NCI-H2196 treated with DMSO at 0.1 percent for 48 hours (cell line): ENCODE results near the gene RBM33.
"Not testable (repeated sequence)": the region's sequence is repeated elsewhere in the genome, so short reads cannot be mapped to it uniquely, and the experiment has no call there.

ENCODE experiments used
- DNase-seq: peaks from one replicate; lab custom pipeline; 2025; ENCODE audit not compliant: unreplicated experiment; lab: John Stamatoyannopoulos, UW

The RBM33 gene

DNA sequence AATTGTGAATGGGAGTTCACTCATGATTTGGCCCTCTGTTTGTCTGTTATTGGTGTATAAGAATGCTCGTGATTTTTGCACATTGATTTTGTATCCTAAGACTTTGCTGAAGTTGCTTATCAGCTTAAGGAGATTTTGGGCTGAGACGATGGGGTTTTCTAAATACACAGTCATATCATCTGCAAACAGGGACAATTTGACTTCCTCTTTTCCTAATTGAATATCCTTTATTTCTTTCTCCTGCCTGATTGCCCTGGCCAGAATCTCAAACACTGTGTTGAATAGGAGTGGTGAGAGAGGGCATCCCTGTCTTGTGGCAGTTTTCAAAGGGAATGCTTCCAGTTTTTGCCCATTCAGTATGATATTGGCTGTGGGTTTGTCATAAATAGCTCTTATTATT lies 43.8 kb downstream of the RBM33 start:
- DNase-seq = not testable (repeated sequence)

DNA sequence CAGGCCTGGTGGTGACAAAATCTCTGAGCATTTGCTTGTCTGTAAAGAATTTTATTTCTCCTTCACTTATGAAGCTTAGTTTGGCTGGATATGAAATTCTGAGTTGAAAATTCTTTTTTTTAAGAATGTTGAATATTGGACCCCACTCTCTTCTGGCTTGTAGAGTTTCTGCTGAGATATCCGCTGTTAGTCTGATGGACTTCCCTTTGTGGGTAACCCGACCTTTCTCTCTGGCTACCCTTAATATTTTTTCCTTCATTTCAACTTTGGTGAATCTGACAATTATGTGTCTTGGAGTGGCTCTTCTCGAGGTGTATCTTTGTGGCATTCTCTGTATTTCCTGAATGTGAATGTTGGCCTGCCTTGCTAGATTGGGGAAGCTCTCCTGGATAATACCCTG lies 46.2 kb downstream of the RBM33 start:
- not testable (repeated sequence) for DNase-seq

DNA sequence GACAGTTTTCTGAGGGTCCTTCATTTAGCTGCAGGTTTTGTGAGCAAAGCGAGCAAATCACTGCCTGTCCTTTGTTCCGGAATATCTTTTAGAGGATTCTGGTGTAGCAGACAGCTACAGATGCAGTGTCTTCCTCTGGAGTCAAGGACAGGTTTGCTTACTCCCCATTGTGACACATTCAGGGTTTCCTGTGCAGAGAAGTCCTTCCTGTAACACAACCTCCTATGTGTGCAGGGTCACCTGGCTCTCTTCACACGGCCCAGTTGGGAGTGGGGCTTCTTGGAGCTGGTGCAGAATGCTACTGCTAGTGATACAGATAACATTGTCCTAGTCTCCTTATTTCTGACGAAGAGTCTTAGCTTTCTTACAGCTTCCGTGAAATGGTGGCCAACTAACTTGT lies 47.9 kb downstream of the RBM33 start:
- no peak for DNase-seq

DNA sequence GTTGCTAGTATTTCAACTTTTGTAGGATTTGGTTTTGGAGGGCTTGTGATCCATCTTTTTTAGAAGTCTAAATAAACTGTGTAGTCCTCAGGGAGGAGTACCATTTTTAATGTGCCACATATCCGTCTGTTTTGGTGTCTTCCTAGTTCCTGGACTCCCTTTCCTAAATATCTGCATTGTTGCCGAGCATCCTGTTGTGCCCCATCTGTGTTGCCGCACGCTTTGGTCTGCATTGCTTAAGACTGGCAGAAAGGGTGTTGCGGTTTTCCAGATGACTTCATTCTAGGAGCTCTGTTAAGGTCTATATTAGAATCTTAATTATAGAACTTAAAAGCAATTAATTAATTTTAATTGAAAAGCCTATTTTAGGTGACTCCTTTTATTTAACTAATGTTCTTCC lies 49.4 kb downstream of the RBM33 start:
- DNase-seq = no peak

DNA sequence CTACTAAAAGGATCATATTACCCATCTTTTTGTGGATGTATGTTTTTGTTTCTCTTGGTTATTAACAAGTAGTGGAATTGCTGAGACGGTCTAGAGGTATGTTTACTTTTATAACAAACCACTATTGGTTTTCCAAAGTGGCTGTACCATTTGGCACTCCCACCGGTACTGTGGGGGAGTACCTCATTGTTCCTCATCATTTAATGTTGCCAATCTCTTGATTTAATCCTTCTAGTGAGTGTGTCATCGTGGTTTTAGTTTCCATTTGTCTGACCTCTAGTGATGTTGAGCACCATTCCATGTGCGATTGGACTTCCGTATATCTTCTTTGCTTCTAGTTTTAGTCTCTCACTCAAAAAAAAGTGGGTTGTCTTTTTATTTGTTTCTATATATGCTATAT lies 50.4 kb downstream of the RBM33 start:
- DNase-seq = no peak

DNA sequence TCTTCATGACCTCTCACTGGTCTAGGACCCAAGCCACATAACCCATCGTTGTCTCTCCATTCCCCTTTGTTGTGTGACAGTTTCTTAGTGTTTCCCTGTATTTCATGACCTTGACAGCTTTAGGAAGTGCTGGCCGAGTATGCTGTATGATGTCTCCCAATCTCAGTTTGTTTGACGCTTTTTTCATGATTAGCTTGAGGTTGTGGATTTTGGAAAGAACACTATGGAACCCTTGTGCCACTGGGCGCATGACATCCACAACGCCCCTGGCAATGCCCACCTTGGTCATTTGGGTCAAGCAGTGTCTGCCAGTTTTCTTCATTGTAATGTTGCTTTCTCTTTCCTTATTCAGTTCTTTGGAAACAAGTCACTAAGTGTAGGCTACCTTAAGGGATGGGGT lies 52.3 kb downstream of the RBM33 start:
- no peak for DNase-seq

DNA sequence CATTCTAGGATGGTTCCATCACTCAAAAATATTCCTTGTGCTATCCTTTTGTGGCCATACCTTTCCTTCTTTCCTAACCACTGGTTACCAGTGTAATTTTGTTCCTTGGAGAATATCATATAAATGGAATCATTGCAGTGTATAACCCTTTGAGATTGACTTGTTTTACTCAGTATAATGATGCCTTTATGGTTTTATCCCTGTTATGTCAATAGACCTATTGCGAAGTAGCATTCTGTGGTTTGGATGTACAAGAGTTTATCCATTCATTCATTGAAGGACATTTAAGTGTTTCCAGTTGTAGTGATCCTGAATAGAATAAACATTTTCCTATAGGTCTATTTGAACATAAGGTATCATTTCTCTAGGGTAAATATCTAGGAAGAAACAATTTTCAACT lies 54.2 kb downstream of the RBM33 start:
- DNase-seq = no peak

DNA sequence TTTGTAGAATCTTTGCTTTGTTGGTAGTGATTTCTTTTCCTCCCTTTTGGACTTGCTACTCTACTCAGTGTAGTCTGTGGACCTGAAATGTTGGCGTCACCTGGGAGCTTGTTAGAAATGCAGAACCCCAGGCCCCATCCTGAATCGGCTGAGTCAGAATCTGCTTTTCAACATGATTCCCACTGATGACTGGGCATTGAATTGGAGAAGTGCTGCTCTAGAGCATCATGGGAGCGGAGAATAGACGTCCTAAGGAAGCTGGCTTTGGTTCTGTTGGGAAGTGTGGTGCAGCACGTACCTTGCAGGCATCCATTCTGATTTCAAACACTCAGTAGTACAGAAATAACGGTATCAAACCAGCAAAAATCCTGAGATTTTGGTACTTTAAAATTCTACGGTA lies 54.7 kb downstream of the RBM33 start:
- no peak for DNase-seq

DNA sequence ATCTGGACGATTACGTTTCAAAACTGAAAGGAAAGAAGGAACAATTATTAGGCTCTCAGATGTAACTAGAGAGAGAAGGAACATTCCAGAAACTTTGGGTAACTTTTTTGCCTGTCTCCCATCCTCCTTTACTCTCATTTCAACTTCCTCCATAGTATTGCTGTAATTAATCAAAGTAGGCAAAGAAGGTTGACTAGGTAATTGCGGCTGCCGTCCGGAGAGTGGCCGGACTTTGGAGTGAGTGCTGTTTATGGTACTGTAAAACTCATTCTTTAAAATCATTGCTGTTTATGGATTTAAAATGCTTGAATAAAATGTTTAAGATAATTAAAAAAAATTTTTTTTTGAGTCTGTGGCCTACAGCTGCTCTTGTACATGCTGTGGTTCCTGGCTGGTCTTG lies 56.4 kb downstream of the RBM33 start:
- no peak for DNase-seq

DNA sequence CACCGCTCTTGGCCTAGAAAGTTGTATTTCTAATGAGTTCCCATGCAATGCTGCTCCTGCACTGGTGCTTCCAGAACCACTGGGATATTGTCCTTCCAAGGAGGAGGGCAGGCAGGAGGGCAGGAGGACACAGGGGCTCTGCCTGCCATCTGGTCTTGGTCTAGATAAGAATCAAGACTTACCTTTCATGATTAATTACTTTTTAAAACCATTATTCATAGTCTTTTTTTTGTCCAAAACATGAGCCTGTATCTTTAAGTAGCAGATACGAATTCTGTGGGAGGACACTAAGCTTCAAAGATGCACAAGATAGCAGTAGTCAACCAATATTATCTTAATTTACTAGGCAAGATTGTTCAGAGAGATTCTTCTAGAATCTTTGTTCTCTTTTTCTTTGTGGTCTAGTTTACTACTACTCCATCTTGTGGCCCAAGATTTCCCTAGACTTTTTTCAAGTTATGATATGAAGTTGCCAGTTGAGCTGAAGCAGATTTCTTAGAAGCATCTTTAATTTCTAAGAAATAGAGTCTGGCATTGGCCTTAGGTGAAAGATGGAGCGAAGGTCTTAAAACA lies 57.6 kb downstream of the RBM33 start:
- no peak for DNase-seq

DNA sequence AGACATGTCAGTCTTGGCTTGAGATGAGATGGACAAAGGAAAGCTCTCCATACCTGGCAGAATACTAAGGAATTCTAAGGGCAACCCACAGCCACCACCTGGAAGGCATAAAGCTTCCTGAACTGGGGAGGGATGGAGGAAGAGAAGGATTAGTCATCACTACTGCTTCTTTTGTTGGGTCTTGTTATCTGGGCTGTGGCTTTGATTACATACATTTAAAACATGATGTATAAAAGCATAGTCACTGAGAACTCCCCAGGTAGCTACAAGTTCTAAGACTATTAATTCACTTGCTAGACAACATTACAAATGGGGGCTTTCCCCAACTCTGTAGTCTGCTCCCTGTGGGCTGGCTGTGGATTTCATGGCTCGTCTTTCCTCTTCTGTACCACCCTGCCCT lies 58.2 kb downstream of the RBM33 start:
- DNase-seq = no peak

DNA sequence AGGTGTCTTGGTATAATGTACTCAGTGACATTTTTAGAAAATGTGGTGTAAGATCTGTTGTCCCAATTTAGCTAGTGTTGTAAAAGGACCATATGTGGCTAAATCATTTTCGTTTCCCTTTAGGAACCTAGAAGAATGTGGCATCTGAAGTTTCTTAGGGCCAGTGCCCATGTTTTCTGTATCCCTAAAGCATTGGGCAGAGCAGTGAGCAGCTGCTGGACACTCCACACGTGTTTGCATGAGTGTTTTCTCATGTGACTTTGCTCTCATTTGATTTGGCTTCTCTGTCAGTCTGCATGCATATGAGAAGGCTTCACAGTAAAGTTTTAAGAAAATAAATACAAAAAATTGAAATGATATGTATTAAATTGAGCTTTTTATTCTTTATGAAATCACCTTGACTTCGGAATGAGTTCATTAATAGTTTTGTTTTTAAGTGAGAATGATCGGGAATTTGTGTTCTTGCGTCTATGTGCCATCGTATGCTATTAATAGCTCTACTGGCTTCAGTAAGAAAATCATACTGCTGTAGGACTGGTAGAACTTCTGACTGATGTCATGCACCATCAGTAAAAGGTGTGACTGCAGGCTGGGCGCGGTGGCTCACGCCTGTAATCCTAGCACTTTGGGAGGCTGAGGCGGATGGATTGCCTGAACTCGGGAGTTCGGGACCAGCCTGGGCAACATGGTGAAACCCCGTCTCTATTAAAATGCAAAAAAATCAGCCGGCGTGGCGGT lies 61.3 kb downstream of the RBM33 start:
- no peak for DNase-seq

DNA sequence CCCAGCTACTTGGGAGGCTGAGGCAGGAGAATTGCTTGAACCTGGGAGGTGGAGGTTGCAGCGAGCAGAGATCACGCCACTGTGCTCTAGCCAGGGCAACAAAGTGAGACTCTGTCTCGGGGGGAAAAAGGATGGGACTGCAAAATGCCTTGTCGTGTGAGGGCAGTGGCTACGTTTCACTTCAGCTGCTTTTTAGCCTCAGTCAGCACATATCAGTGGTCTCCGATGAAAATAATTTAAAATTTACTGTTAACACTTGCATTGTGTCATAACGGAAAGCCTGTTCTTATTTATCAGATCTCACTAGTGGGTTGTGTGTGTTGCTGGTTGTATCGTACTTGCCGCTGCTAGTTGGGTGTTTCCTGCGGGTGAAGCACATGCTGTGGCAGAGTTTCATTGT lies 61.9 kb downstream of the RBM33 start:
- no peak for DNase-seq

DNA sequence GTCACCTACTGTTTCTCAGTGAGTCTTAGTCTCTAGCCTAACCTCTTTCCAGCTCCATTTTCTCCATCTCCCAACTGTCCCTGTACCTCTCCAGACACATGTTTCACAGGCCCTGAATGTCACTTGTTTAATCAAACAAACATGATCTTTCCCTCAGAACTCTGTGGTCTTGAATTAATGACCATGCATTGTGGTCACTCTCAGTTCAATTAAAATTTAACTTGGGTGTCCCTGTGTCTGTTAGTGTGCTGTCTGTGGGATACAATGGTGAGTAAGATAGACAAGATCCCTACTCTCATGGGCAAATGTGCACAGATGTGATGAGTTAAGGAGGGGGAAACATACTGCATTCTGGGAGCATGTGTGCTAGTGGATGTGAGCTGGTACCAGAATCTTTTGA lies 65.0 kb downstream of the RBM33 start:
- DNase-seq = no peak

DNA sequence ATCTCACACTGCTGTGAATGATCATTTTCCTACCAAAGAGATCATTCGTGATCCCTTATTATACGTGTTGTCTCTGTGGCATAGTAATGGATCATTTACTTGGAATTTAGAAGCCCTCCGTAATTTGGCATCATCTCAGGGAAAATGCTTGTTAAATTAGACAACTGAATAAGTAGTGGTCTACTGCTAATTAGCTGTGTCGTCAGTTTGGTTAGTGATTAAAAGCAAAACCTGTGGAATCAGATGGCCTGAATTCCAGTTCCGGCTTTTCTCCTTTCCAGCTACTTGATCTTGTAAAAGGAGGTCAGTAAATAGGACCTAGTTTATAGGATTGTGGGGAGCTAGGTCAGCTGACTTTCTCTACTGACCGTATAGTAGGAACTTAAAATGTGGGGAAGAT lies 65.6 kb downstream of the RBM33 start:
- DNase-seq = no peak

DNA sequence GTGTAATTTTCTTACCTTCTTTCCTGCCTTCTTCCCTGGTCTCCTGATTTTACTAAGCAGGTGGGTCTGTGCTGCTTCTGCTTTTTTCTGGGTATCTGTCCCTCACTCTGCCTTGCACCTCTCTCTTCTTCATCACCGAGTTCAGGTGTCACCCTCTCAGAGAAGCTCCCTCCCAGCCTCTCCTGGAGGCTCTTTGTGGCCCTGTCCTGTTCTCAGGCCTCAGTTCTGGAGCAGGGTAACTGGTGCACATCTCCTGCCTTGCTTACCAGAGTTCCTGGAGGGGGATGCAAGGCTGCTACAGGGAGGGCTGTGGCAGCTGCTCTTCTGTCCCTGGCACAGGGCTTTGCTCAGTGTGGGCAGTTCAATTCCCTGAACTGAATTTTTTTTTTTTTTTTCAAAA lies 66.1 kb downstream of the RBM33 start:
- no peak for DNase-seq

DNA sequence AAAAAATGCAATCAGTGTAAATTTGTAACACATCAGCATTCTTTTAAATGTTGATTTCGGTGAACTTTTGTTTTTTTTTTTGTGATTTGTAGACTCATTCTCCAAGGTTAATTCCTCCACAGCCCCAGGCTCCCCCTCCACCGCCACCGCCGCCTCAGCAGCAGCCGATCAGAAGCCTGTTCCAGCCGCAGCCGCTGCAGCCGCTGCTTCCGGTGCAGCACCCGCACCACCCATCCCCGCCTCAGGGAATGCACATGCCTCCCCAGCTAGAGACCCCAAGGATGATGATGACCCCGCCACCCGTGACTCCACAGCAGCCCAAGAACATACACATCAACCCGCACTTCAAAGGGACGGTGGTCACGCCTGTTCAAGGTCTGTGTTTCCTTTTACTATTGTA lies 66.6 kb downstream of the RBM33 start:
- DNase-seq = no peak

DNA sequence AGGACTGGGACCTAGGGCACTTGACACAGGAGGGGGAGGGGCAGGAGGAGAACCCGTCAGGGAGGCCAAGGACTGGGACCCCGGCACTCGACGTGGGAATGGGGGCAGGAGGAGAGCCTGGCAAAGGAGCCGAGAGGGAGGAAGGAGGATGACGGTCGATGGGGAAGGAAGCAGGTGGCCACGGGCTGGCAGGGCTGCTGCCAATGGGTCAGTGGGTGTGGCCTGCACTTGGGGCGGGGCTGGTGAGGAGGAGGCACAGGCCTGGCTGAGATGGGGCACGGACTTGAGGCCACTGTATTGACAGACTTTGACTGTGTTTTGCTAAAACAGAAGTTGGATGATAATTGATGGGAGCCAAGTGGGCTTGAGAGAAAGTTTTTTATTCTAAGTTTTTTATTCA lies 68.9 kb downstream of the RBM33 start:
- no peak for DNase-seq

DNA sequence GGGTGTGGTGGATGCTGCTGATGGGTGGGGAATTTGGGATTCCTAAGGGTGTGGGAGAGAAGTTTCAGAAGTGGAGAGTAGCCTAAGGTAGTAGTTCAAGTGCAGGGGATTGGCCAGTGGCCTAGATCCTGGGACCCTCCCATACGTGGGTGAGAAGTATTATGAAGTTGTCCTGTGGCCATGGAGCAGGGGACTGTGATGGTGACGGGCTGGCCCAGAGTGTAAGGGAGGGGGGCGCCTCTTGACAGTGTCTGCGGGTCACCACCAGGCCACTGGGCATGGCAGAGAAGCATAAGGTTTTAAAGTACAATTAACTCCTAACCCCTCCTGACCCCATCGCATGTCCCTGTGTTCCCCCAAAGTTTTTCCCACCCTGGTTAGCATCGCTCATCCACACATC lies 70.2 kb downstream of the RBM33 start:
- DNase-seq = no peak

DNA sequence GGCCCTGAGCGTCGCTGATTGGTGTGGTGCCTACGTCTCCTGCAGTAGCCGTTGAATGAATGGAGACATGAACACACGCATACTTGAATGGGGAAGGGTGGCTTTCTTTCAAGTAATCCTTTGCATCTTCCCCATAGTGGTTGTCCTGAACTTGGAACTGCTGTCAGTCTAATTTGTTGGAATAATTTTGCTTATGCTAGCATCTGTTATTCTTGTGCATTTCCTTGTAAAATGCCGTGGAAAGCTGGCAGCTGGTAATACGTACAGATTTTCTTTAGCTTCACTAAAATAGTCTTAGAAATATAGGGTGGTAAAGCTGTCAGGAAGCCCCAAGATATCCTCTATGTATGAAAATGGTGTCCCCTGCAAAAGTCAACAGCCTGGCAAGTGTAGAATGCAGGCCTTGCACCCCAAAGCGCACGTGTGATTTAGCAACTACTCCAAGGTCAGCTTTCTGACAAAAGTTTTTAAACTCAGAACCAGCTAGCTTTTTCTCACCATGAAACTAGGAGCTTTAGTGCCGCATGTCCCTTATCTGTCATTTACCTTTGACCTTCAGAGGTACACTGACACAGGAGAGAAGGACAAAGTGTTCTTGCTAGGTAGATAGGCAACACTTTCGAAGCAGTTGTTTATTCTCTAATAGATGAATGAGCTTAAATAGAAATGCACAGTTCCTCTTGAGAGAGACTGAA lies 70.8 kb downstream of the RBM33 start:
- no peak for DNase-seq

DNA sequence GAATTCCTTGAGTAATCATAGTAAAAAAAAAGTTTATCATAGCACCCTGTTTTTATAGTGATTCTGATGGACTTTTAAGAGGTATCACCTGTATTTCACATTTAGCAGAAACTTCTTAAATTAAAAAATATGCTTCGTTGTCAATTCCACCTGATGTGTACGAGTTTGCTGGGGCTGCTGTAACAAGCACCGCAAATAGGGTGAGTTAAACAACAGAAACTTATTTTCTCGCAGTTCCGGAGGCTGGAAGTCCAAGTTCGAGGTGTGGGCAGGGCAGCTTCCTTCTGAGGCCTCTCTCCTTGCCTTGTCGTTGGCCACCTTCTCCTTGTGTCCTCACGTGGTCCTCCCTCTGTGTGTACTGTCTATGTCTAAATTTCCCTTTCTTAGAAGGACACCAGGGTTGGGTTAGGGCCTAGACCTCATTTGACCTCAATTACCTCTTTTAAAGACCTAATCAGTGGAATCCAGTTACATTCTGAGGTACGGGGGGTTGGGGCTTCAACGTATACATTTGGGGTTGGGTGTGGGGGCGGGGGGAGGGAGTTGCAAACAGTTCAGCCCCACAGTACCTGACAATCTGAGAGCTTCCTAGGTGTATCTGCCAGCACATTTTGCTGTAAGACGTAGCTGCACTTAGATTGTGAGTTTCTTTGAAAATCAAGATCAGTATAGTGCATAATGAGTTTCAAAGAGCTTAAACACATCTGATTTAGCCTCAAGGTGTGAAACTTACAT lies 72.7 kb downstream of the RBM33 start:
- DNase-seq = no peak

DNA sequence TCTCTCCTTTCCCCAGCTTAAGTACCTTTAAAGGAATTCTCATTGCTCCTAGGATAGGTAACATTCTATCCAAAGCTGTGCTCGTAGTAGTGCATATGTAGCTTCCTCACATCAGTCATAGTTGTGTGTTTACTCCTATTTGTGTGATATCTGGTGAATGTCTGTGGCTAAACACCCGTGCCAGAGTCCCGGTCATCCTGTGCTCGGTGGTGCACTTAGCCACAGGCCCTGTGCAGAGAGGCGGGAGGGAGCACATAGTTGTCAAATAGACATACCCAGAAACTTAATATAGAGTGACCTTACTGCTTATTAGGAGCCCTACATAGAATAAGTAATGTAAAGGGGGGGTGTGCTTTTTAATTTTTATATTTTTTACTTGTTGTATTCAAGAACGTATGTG lies 76.6 kb downstream of the RBM33 start:
- DNase-seq = no peak
